Measurements from ENCODE around the gene MELK. TPM values are rescaled to one million over a fixed set of nuclear protein-coding genes. Genes with fewer than 3 reads are reported as not detected.
"Not testable (repeated sequence)": the region's sequence is repeated elsewhere in the genome, so short reads cannot be mapped to it uniquely, and the experiment has no call there.

Gene MELK
- not detected for polyA plus RNA-seq (ENCODE audit: low read depth in 6 of 6)

GRCh38 chr9:36572515-36573418, at the start of gene MELK:
Gene MELK (plus strand): TSS chr9:36572895. CDS start chr9:36581682, 8,787 bp downstream.
- peak within 1 kb of the TSS; percentile 84 to 95 (median 90) for H3K4me3 Mint-ChIP-seq
- peaks cover 11 to 17% (median 15%) of the 10 kb centered on the region in 3 donors for H3K4me1 Mint-ChIP-seq
- H3K36me3 Mint-ChIP-seq = no peaks in the 10 kb centered on the region
- peak; percentile 79 for DNase-seq
- ATAC-seq (ENCODE audit: low read depth in 2 of 2) = peak; percentile 89 to 96
- H3K9me3 Mint-ChIP-seq = no peaks in the 10 kb centered on the region
- peaks cover 0 to 8% (median 0%) of the 10 kb centered on the region in 3 donors for H3K27me3 Mint-ChIP-seq
- peak within 1 kb of the TSS in 5 of 6 donors; percentile 28 to 86 (median 50) for H3K27ac Mint-ChIP-seq

GRCh38 chr9:36530224-36530623, 42.5 kb upstream of the MELK start:
- H3K36me3 Mint-ChIP-seq = peaks cover 0 to 8% of the 10 kb centered on the region in 2 donors
- H3K27ac Mint-ChIP-seq = no peak overlapping the region
- ATAC-seq (ENCODE audit: low read depth in 2 of 2) = no peak
- no peaks in the 10 kb centered on the region for H3K4me1 Mint-ChIP-seq
- peaks cover 0 to 7% (median 0%) of the 10 kb centered on the region in 3 donors for H3K27me3 Mint-ChIP-seq
- no peak for DNase-seq
- peaks cover 0 to 6% (median 2%) of the 10 kb centered on the region in 7 donors for H3K9me3 Mint-ChIP-seq
- no peak overlapping the region for H3K4me3 Mint-ChIP-seq

- Mint-ChIP-seq H3K9me3 (peaks cover 0 to 6% (median 2%) of the 10 kb centered on the region in 7 donors), H3K27me3 (peaks cover 0 to 7% (median 0%) of the 10 kb centered on the region in 3 donors), H3K36me3 (peaks cover 0 to 8% of the 10 kb centered on the region in 2 donors), H3K4me3 (no peak overlapping the region), H3K27ac (peak overlapping the region in 1 of 6 donors; percentile 34), H3K4me1 (no peaks in the 10 kb centered on the region)
- DNase-seq (no peak), ATAC-seq (ENCODE audit: low read depth in 2 of 2) (no peak)
Observed at GRCh38 chr9:36532353-36532752, 40.3 kb upstream of the MELK start.

GRCh38 chr9:36533726-36534125, 39.0 kb upstream of the MELK start:
- H3K27ac Mint-ChIP-seq; H3K9me3 Mint-ChIP-seq; DNase-seq; H3K4me1 Mint-ChIP-seq; H3K36me3 Mint-ChIP-seq; ATAC-seq (ENCODE audit: low read depth in 2 of 2); H3K4me3 Mint-ChIP-seq: not testable (repeated sequence)
- H3K27me3 Mint-ChIP-seq = peaks cover 0 to 13% (median 0%) of the 10 kb centered on the region in 3 donors

- no peak for DNase-seq
- H3K4me3 Mint-ChIP-seq = no peak overlapping the region
- ATAC-seq (ENCODE audit: low read depth in 2 of 2) = no peak
- peaks cover 0 to 8% of the 10 kb centered on the region in 2 donors for H3K36me3 Mint-ChIP-seq
- peaks cover 0 to 6% (median 2%) of the 10 kb centered on the region in 7 donors for H3K9me3 Mint-ChIP-seq
- no peak overlapping the region for H3K27ac Mint-ChIP-seq
- H3K27me3 Mint-ChIP-seq = peaks cover 0 to 13% (median 0%) of the 10 kb centered on the region in 3 donors
- H3K4me1 Mint-ChIP-seq = no peaks in the 10 kb centered on the region
Observed at GRCh38 chr9:36535107-36535506, 37.6 kb upstream of the MELK start.

- Mint-ChIP-seq H3K27me3 (peaks cover 0 to 13% (median 0%) of the 10 kb centered on the region in 3 donors), H3K36me3 (peaks cover 0 to 8% of the 10 kb centered on the region in 2 donors), H3K4me1 (no peaks in the 10 kb centered on the region), H3K4me3 (no peak overlapping the region), H3K9me3 (peaks cover 0 to 6% (median 2%) of the 10 kb centered on the region in 7 donors), H3K27ac (no peak overlapping the region)
- ATAC-seq (ENCODE audit: low read depth in 2 of 2) = no peak
- DNase-seq = no peak
Observed at GRCh38 chr9:36537861-36538260, 34.8 kb upstream of the MELK start.

GRCh38 chr9:36542355-36542754, 30.3 kb upstream of the MELK start:
- DNase-seq (no peak), ATAC-seq (ENCODE audit: low read depth in 2 of 2) (no peak)
- Mint-ChIP-seq H3K27ac (no peak overlapping the region), H3K9me3 (no peaks in the 10 kb centered on the region), H3K36me3 (no peaks in the 10 kb centered on the region), H3K27me3 (peaks cover 0 to 8% (median 4%) of the 10 kb centered on the region in 3 donors), H3K4me1 (no peaks in the 10 kb centered on the region), H3K4me3 (no peak overlapping the region)

- H3K36me3 Mint-ChIP-seq = no peaks in the 10 kb centered on the region
- peak overlapping the region in 1 of 6 donors; percentile 61 for H3K27ac Mint-ChIP-seq
- no peaks in the 10 kb centered on the region for H3K4me1 Mint-ChIP-seq
- DNase-seq = no peak
- ATAC-seq (ENCODE audit: low read depth in 2 of 2) = no peak
- H3K9me3 Mint-ChIP-seq = no peaks in the 10 kb centered on the region
- no peak overlapping the region for H3K4me3 Mint-ChIP-seq
- H3K27me3 Mint-ChIP-seq = peaks cover 0 to 12% (median 4%) of the 10 kb centered on the region in 3 donors
Observed at GRCh38 chr9:36543916-36544315, 28.8 kb upstream of the MELK start.

- no peak overlapping the region for H3K4me3 Mint-ChIP-seq
- DNase-seq (no peak), ATAC-seq (ENCODE audit: low read depth in 2 of 2) (no peak)
- H3K27me3 Mint-ChIP-seq = peaks cover 0 to 13% (median 4%) of the 10 kb centered on the region in 3 donors
- H3K27ac Mint-ChIP-seq = no peak overlapping the region
- no peaks in the 10 kb centered on the region for H3K36me3 Mint-ChIP-seq
- H3K4me1 Mint-ChIP-seq = no peaks in the 10 kb centered on the region
- H3K9me3 Mint-ChIP-seq = no peaks in the 10 kb centered on the region
Observed at GRCh38 chr9:36547598-36547997, 25.1 kb upstream of the MELK start.

- H3K36me3 Mint-ChIP-seq = no peaks in the 10 kb centered on the region
- H3K27me3 Mint-ChIP-seq = peaks cover 0 to 13% (median 4%) of the 10 kb centered on the region in 3 donors
- no peak overlapping the region for H3K4me3 Mint-ChIP-seq
- DNase-seq = no peak
- no peak overlapping the region for H3K27ac Mint-ChIP-seq
- H3K4me1 Mint-ChIP-seq = no peaks in the 10 kb centered on the region
- H3K9me3 Mint-ChIP-seq = no peaks in the 10 kb centered on the region
- ATAC-seq (ENCODE audit: low read depth in 2 of 2) = no peak
Observed at GRCh38 chr9:36548454-36548853, 24.2 kb upstream of the MELK start.

GRCh38 chr9:36550135-36550534, 22.6 kb upstream of the MELK start:
- H3K36me3 Mint-ChIP-seq = no peaks in the 10 kb centered on the region
- H3K4me3 Mint-ChIP-seq = no peak overlapping the region
- DNase-seq (no peak), ATAC-seq (ENCODE audit: low read depth in 2 of 2) (no peak)
- peaks cover 0 to 13% (median 0%) of the 10 kb centered on the region in 3 donors for H3K27me3 Mint-ChIP-seq
- H3K9me3 Mint-ChIP-seq = no peaks in the 10 kb centered on the region
- no peaks in the 10 kb centered on the region for H3K4me1 Mint-ChIP-seq
- H3K27ac Mint-ChIP-seq = no peak overlapping the region

GRCh38 chr9:36550631-36551098, 22.0 kb upstream of the MELK start:
- H3K27me3 Mint-ChIP-seq = peaks cover 0 to 13% (median 0%) of the 10 kb centered on the region in 3 donors
- not testable (repeated sequence) for ATAC-seq (ENCODE audit: low read depth in 2 of 2); H3K4me1 Mint-ChIP-seq; H3K4me3 Mint-ChIP-seq; H3K27ac Mint-ChIP-seq; H3K9me3 Mint-ChIP-seq; H3K36me3 Mint-ChIP-seq; DNase-seq

GRCh38 chr9:36551129-36551528, 21.6 kb upstream of the MELK start:
- H3K27me3 Mint-ChIP-seq = peaks cover 0 to 13% (median 0%) of the 10 kb centered on the region in 3 donors
- no peak overlapping the region for H3K27ac Mint-ChIP-seq
- H3K4me3 Mint-ChIP-seq = no peak overlapping the region
- H3K4me1 Mint-ChIP-seq = peaks cover 0 to 4% (median 0%) of the 10 kb centered on the region in 3 donors
- no peaks in the 10 kb centered on the region for H3K9me3 Mint-ChIP-seq
- ATAC-seq (ENCODE audit: low read depth in 2 of 2) (no peak), DNase-seq (no peak)
- no peaks in the 10 kb centered on the region for H3K36me3 Mint-ChIP-seq

GRCh38 chr9:36551910-36552309, 20.8 kb upstream of the MELK start:
- no peak for ATAC-seq (ENCODE audit: low read depth in 2 of 2)
- no peak overlapping the region for H3K27ac Mint-ChIP-seq
- H3K36me3 Mint-ChIP-seq = no peaks in the 10 kb centered on the region
- no peaks in the 10 kb centered on the region for H3K9me3 Mint-ChIP-seq
- peaks cover 0 to 13% (median 0%) of the 10 kb centered on the region in 3 donors for H3K27me3 Mint-ChIP-seq
- H3K4me1 Mint-ChIP-seq = peaks cover 0 to 4% (median 0%) of the 10 kb centered on the region in 3 donors
- no peak overlapping the region for H3K4me3 Mint-ChIP-seq
- no peak for DNase-seq

All from naive B cell (primary cell).